ENCODE data around the gene YIF1A.

GRCh38 chr11:66239511-66239910, 49.4 kb downstream of the YIF1A start:
- TF ChIP-seq CTCF (IDR thresholded peaks at IDR 0.05): no peak
- TF ChIP-seq POLR2A (IDR thresholded peaks at IDR 0.05): no peak
